Left lung (tissue), 10 donors: ENCODE measurements around the gene TMEM11. TPM values are rescaled to one million over a fixed set of nuclear protein-coding genes. Genes with fewer than 3 reads are reported as not detected.

Experiments
- ATAC-seq: fragments of 200-7000 bp; cut with Tn5 transposase; one replicate; pipeline ENCODE4 v1.9.1; 2020; ENCODE audit warnings: moderate library complexity
- DNase-seq, 4 donors: peaks; one replicate each; pipeline ENCODE4 v3.0.0-alpha.2; 2013 to 2020
- H3K27ac ChIP-seq, 2 donors: fragments of 200-600 bp; sonication (generic) in 1 of 2; one replicate each; pipeline versions ENCODE4 v1.5.0 to v1.8.0; 2020 to 2021
- H3K27me3 ChIP-seq, 2 donors: fragments of 200-600 bp; sonication (generic) in 1 of 2; one replicate each; pipeline versions ENCODE4 v1.5.0 to v1.8.0; 2020 to 2021
- H3K36me3 ChIP-seq, 2 donors: fragments of 200-600 bp; sonication (generic) in 1 of 2; one replicate each; pipeline versions ENCODE4 v1.5.0 to v1.8.0; 2020 to 2021
- H3K4me1 ChIP-seq, 2 donors: fragments of 200-600 bp; one replicate each; pipeline ENCODE4 v1.8.0; 2021
- H3K4me3 ChIP-seq, 2 donors: fragments of 200-600 bp; sonication (generic) in 1 of 2; one replicate each; pipeline versions ENCODE4 v1.5.0 to v1.8.0; 2020 to 2021; ENCODE audit warnings: mild to moderate bottlenecking in 1 of 2
- H3K9me3 ChIP-seq, 2 donors: fragments of 200-600 bp; sonication (generic) in 1 of 2; one replicate each; pipeline versions ENCODE4 v1.5.0 to v1.8.0; 2020 to 2021
- intact Hi-C, 2 donors: fragments of 100-400 bp; cut with DNase I; formaldehyde crosslinking; loops; one replicate each; pipeline versions ENCODE4 v1.11.2 to v1.14.2; 2022
- polyA plus RNA-seq, 6 donors: library from polyadenylated mRNA; unstranded; fragments of 120-200 nt; gene quantifications; one replicate each; pipeline ENCODE4 v1.2.1, GENCODE V29; 2013; ENCODE audit not compliant: insufficient read length in 6 of 6
- total RNA-seq, 2 donors: library from RNA; stranded (reverse); fragmentation: NEBNext Ultra II Directional; extraction: Animal tissue kit (Norgen Biotek cat#: 25700); gene quantifications; one replicate each; pipeline ENCODE4 v1.2.1, GENCODE V29; 2021
- TF ChIP-seq, protein P1 (sequence below), 2 donors: fragments of 200-600 bp; sonication (generic) in 1 of 2; IDR thresholded peaks; one replicate each; pipeline versions ENCODE4 v1.5.0 to v1.8.0; 2021; ENCODE audit warnings: antibody characterized with exemption in 2 of 2
- donor health status: DM: no; HTN: yes; CAD: no.
- donor health status: DM: no; HTN: no; CAD: no.

TMEM11 gene
- total and polyA plus RNA-seq, 8 donors: 17.1 to 25.1 (median 19.5) TPM

GRCh38 chr17:21242780-21243515 is 29.0 kb upstream of the TMEM11 start:
- H3K27ac ChIP-seq: no peak overlapping the region
- H3K9me3 ChIP-seq: no peaks in the 10 kb centered on the region
- TF ChIP-seq, protein P1, sequence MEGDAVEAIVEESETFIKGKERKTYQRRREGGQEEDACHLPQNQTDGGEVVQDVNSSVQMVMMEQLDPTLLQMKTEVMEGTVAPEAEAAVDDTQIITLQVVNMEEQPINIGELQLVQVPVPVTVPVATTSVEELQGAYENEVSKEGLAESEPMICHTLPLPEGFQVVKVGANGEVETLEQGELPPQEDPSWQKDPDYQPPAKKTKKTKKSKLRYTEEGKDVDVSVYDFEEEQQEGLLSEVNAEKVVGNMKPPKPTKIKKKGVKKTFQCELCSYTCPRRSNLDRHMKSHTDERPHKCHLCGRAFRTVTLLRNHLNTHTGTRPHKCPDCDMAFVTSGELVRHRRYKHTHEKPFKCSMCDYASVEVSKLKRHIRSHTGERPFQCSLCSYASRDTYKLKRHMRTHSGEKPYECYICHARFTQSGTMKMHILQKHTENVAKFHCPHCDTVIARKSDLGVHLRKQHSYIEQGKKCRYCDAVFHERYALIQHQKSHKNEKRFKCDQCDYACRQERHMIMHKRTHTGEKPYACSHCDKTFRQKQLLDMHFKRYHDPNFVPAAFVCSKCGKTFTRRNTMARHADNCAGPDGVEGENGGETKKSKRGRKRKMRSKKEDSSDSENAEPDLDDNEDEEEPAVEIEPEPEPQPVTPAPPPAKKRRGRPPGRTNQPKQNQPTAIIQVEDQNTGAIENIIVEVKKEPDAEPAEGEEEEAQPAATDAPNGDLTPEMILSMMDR (IDR thresholded peaks at IDR 0.05): no peak
- H3K36me3 ChIP-seq: peaks cover 0 to 34% of the 10 kb centered on the region in 2 donors
- DNase-seq (no peak), ATAC-seq (no peak)
- no peaks in the 10 kb centered on the region for H3K27me3 ChIP-seq
- no peaks in the 10 kb centered on the region for H3K4me1 ChIP-seq
- no peak overlapping the region for H3K4me3 ChIP-seq
- intact Hi-C loops: no loop called here

DNA sequence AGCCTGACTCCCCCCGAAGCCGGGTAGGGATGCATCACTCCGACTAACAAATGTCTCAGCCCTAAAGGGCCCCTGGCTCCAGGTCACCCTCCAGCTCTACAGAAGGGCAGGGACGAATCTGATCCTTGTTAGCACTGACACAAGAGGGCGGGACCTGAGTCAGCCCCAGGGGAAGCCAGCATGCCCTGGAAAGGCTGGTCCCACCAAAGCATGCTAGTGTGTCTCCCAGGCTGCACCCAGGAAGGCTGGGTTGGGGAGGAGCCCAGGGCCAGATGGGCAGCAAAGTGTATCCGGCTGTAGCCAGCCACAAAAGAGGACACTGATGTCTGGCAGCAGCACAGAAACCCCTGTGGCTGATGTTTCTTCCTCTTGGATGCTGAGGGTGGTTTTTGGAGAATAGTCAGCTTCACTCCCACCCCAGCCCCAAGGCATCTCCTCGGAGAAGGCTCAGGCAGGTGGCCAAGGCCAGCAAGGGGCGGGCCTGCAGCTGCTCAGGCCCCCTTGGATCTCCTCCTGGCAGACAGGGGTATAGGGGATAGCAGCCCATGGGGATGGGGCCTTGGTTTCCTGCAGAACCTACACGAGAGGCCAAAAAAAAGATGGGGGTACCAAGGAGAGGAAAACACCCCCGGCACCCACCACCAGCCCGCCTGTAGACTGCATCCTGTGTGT is 28.2 kb upstream of the TMEM11 start:
- H3K9me3 ChIP-seq: no peaks in the 10 kb centered on the region
- TF ChIP-seq, protein P1 (IDR thresholded peaks at IDR 0.05): no peak
- no peak overlapping the region for H3K27ac ChIP-seq
- intact Hi-C loops: no loop called here
- H3K4me3 ChIP-seq: no peak overlapping the region
- DNase-seq (no peak), ATAC-seq (no peak)
- no peaks in the 10 kb centered on the region for H3K4me1 ChIP-seq
- peaks cover 0 to 34% of the 10 kb centered on the region in 2 donors for H3K36me3 ChIP-seq
- no peaks in the 10 kb centered on the region for H3K27me3 ChIP-seq

DNA sequence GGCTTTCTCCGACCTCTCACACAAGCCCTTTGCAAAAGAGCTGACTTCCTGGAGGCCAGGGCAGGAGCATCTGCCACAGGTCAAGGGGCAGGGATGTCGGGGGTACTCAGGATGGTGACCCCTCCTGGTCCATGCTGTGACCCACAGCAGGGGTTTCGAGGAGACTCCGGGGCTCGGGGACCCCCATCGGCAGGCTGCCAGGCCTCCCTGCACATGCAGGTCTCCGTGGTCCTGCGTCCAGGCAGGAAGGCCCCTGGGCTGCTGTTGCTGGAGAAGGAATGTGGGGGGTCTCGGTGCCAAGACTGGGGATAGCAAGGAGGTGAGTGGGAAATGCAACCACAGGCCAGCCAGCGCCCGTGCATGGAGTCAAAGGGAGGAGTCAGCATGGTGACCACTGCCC is 27.6 kb upstream of the TMEM11 start:
- Histone ChIP-seq H3K4me3 (no peak overlapping the region), H3K4me1 (no peaks in the 10 kb centered on the region), H3K36me3 (peaks cover 0 to 34% of the 10 kb centered on the region in 2 donors), H3K9me3 (no peaks in the 10 kb centered on the region), H3K27ac (no peak overlapping the region), H3K27me3 (no peaks in the 10 kb centered on the region)
- intact Hi-C loops: no loop called here
- TF ChIP-seq, protein P1 (IDR thresholded peaks at IDR 0.05): no peak
- ATAC-seq (no peak), DNase-seq (no peak)

DNA sequence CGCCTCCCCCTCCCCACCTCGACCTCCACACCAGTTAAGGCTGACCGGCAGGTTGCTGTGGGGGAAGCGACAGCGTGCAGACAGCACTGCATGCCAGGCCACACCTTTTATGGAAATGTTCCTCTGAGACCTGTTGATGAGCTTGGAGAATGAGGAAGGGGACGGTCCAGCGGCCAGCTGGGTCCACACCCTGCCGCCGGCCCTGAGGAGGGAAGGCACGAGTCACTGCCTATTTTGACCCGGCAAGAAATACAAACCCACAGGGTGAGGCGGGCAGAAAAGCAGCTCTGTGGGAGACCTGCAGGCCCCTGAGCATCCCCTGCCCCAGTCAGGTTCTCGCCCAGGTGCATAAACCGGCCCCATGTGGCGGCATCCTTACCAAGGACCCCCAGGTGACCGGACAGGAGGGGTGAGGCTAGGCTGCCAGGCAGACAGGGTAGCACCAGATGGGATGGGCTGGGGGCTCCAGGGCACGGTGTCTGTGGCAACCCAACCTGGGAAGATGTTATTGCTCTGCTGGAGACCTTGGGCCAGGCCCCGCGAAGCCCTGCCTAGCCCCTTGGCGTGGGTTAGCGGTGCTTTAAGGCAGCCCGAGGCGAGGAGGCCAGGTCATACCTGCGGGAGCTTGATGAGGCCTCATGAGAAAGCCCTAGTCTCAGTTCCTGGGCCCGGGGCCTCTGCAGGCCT is 26.6 kb upstream of the TMEM11 start:
- Histone ChIP-seq H3K27me3 (no peaks in the 10 kb centered on the region), H3K4me1 (no peaks in the 10 kb centered on the region), H3K9me3 (no peaks in the 10 kb centered on the region), H3K4me3 (no peak overlapping the region), H3K27ac (no peak overlapping the region), H3K36me3 (peaks cover 0 to 34% of the 10 kb centered on the region in 2 donors)
- DNase-seq: no peak
- TF ChIP-seq, protein P1 (IDR thresholded peaks at IDR 0.05): no peak
- ATAC-seq: no peak
- intact Hi-C loops: no loop called here
